ENCODE results near the gene HAGH.

HAGH gene

DNA sequence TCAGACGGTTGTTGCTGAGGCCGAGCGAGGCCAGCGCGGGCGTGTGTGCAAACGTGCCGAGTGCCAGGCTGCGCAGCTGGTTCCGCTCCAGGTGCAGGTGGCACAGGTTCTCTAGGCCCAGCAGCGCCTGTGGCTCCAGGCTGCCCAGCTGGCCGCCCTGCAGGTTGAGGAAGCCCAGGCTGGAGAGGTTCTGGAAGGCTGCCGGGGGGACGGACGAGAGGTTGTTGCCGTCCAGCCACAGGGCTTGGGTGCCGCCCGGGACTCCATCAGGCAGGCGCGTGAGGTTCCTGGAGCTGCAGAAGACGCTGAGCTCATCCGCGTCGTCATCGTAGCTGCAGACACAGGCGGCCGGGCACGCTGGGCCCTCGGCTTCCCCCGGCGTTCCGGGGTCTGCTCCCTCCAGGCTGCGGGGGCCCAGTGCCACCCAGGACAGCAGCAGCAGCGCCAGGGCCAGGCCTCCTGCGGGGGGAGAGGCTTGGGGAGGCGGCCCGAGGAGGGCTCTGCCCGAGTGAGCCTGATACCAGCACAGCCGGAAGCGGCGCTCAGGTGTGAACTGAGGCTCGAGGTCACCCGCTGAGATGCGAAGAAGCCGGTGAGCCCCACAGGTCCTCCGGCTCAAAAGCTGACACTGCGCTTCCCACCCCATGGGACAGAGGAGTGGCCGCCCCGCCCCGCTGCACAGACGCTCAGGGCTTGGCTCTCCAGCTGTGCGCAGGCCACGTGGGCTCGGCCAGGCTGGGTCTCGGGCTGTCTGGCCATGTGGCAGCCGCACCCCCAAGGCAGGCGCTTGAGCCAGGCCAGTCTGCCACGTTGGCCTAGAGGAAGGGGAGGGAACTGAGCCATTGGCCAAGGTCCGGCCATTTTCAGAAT, 34.4 kb downstream of the HAGH start:
- no CpG with 5 or more reads among the region's 59 CpGs for WGBS (ENCODE audit: insufficient coverage, insufficient read length)
- no peak for DNase-seq (ENCODE audit: low read depth, low spot score)
- Histone ChIP-seq H3K4me3 (ENCODE audit: low read length) (no peak overlapping the region), H3K9me3 (ENCODE audit: control insufficient read depth, insufficient read depth, low read length) (no peaks in the 10 kb centered on the region; the same call in 1 of the 2 replicates), H3K27me3 (ENCODE audit: control insufficient read depth, insufficient read depth, low read length) (no peaks in the 10 kb centered on the region), H3K4me1 (ENCODE audit: control insufficient read depth, insufficient read depth, low read length) (no peaks in the 10 kb centered on the region; the same call in 1 of the 2 replicates), H3K36me3 (ENCODE audit: control insufficient read depth, insufficient read depth, low read length) (peaks cover 17% of the 10 kb centered on the region), H3K27ac (ENCODE audit: low read length) (no peak overlapping the region)

GRCh38 chr16:1791256-1791942, 35.2 kb downstream of the HAGH start:
- DNase-seq (ENCODE audit: low read depth, low spot score): no peak
- no peaks in the 10 kb centered on the region; the same call in 1 of the 2 replicates for H3K4me1 ChIP-seq (ENCODE audit: control insufficient read depth, insufficient read depth, low read length)
- no peak overlapping the region for H3K27ac ChIP-seq (ENCODE audit: low read length)
- no peaks in the 10 kb centered on the region for H3K27me3 ChIP-seq (ENCODE audit: control insufficient read depth, insufficient read depth, low read length)
- no CpG with 5 or more reads among the region's 53 CpGs for WGBS (ENCODE audit: insufficient coverage, insufficient read length)
- H3K4me3 ChIP-seq (ENCODE audit: low read length): no peak overlapping the region
- H3K36me3 ChIP-seq (ENCODE audit: control insufficient read depth, insufficient read depth, low read length): peaks cover 24% of the 10 kb centered on the region
- no peaks in the 10 kb centered on the region for H3K9me3 ChIP-seq (ENCODE audit: control insufficient read depth, insufficient read depth, low read length)

GRCh38 chr16:1790611-1791255, 35.9 kb downstream of the HAGH start:
- Histone ChIP-seq H3K9me3 (ENCODE audit: control insufficient read depth, insufficient read depth, low read length) (no peaks in the 10 kb centered on the region), H3K27me3 (ENCODE audit: control insufficient read depth, insufficient read depth, low read length) (no peaks in the 10 kb centered on the region), H3K36me3 (ENCODE audit: control insufficient read depth, insufficient read depth, low read length) (peaks cover 27% of the 10 kb centered on the region), H3K4me3 (ENCODE audit: low read length) (no peak overlapping the region), H3K4me1 (ENCODE audit: control insufficient read depth, insufficient read depth, low read length) (no peaks in the 10 kb centered on the region; the same call in 1 of the 2 replicates), H3K27ac (ENCODE audit: low read length) (no peak overlapping the region)
- DNase-seq (ENCODE audit: low read depth, low spot score): no peak
- no CpG with 5 or more reads among the region's 44 CpGs for WGBS (ENCODE audit: insufficient coverage, insufficient read length)

GRCh38 chr16:1790261-1790610, 36.4 kb downstream of the HAGH start:
- H3K36me3 ChIP-seq (ENCODE audit: control insufficient read depth, insufficient read depth, low read length): peaks cover 27% of the 10 kb centered on the region
- H3K9me3 ChIP-seq (ENCODE audit: control insufficient read depth, insufficient read depth, low read length): no peaks in the 10 kb centered on the region
- no peak overlapping the region for H3K4me3 ChIP-seq (ENCODE audit: low read length)
- WGBS (ENCODE audit: insufficient coverage, insufficient read length): no CpG with 5 or more reads among the region's 15 CpGs
- no peak overlapping the region for H3K27ac ChIP-seq (ENCODE audit: low read length)
- H3K27me3 ChIP-seq (ENCODE audit: control insufficient read depth, insufficient read depth, low read length): no peaks in the 10 kb centered on the region
- DNase-seq (ENCODE audit: low read depth, low spot score): no peak
- H3K4me1 ChIP-seq (ENCODE audit: control insufficient read depth, insufficient read depth, low read length): no peaks in the 10 kb centered on the region; the same call in 1 of the 2 replicates

DNA sequence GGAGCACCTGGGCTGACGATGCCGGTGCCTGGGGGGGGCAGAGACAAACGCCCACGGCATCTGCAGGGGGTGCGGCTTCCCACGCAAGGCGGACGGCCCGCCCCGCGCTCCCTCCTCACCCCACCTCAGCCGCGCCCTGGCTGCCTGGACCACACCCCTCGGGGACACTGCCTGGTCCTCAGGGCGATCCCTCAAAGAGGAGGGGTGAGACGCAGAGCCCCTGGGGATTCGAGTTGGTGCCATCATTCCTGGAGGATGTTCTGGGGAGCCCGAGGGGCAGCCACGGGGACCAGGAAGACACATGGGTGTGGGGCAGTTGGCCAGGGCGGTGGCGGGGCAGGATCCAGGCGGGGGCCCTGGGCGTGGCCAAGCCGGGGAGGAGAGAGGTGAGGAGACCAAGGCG, 37.0 kb downstream of the HAGH start:
- WGBS (ENCODE audit: insufficient coverage, insufficient read length): no CpG with 5 or more reads among the region's 25 CpGs
- H3K9me3 ChIP-seq (ENCODE audit: control insufficient read depth, insufficient read depth, low read length): no peaks in the 10 kb centered on the region
- no peak overlapping the region for H3K4me3 ChIP-seq (ENCODE audit: low read length)
- DNase-seq (ENCODE audit: low read depth, low spot score): no peak
- no peak overlapping the region for H3K27ac ChIP-seq (ENCODE audit: low read length)
- no peaks in the 10 kb centered on the region; the same call in 1 of the 2 replicates for H3K4me1 ChIP-seq (ENCODE audit: control insufficient read depth, insufficient read depth, low read length)
- H3K36me3 ChIP-seq (ENCODE audit: control insufficient read depth, insufficient read depth, low read length): peaks cover 31% of the 10 kb centered on the region
- H3K27me3 ChIP-seq (ENCODE audit: control insufficient read depth, insufficient read depth, low read length): no peaks in the 10 kb centered on the region

- H3K27ac ChIP-seq (ENCODE audit: low read length): no peak overlapping the region
- H3K9me3 ChIP-seq (ENCODE audit: control insufficient read depth, insufficient read depth, low read length): no peaks in the 10 kb centered on the region
- H3K36me3 ChIP-seq (ENCODE audit: control insufficient read depth, insufficient read depth, low read length): peaks cover 31% of the 10 kb centered on the region
- no peaks in the 10 kb centered on the region for H3K27me3 ChIP-seq (ENCODE audit: control insufficient read depth, insufficient read depth, low read length)
- H3K4me1 ChIP-seq (ENCODE audit: control insufficient read depth, insufficient read depth, low read length): no peaks in the 10 kb centered on the region; the same call in 1 of the 2 replicates
- no peak for DNase-seq (ENCODE audit: low read depth, low spot score)
- no CpG with 5 or more reads among the region's 19 CpGs for WGBS (ENCODE audit: insufficient coverage, insufficient read length)
- H3K4me3 ChIP-seq (ENCODE audit: low read length): no peak overlapping the region
These were observed 37.9 kb downstream of the HAGH start for GRCh38 chr16:1788708-1789100.

DNA sequence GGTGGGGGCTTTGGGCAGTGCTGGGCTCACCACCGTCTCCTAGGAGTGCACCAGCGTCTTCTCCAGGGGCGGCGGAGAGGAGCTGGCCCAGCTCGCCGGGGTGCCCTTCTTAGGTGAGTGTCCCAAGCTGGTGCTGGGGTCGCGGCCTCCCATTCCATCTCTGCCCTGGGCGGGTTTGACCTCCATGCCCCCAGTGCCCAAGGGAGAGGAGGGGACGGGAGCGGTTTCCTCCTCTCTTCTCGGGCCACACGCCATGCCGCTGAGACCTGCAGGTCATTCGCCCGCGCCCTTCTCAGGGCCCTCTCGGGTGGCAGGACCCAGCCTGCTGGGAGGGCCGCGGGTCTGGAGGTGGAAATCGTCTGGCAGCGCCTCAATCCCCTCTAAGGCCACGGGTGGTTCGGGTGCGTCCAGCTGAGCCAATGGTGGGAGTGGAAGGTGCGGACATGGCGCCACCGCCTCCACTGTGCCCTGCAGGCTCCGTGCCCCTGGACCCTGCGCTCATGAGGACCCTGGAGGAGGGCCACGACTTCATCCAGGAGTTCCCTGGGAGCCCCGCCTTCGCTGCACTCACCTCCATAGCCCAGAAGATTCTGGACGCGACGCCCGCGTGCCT, 38.4 kb downstream of the HAGH start:
- Histone ChIP-seq H3K36me3 (ENCODE audit: control insufficient read depth, insufficient read depth, low read length) (peaks cover 31% of the 10 kb centered on the region), H3K9me3 (ENCODE audit: control insufficient read depth, insufficient read depth, low read length) (no peaks in the 10 kb centered on the region), H3K4me3 (ENCODE audit: low read length) (no peak overlapping the region), H3K4me1 (ENCODE audit: control insufficient read depth, insufficient read depth, low read length) (no peaks in the 10 kb centered on the region; the same call in 1 of the 2 replicates), H3K27me3 (ENCODE audit: control insufficient read depth, insufficient read depth, low read length) (no peaks in the 10 kb centered on the region), H3K27ac (ENCODE audit: low read length) (no peak overlapping the region)
- whole genome bisulfite sequencing (ENCODE audit: insufficient coverage, insufficient read length): no CpG with 5 or more reads among the region's 38 CpGs
- DNase-seq (ENCODE audit: low read depth, low spot score): no peak

- Histone ChIP-seq H3K4me3 (ENCODE audit: low read length) (no peak overlapping the region), H3K27me3 (ENCODE audit: control insufficient read depth, insufficient read depth, low read length) (no peaks in the 10 kb centered on the region), H3K36me3 (ENCODE audit: control insufficient read depth, insufficient read depth, low read length) (peaks cover 31% of the 10 kb centered on the region), H3K9me3 (ENCODE audit: control insufficient read depth, insufficient read depth, low read length) (no peaks in the 10 kb centered on the region), H3K4me1 (ENCODE audit: control insufficient read depth, insufficient read depth, low read length) (no peaks in the 10 kb centered on the region), H3K27ac (ENCODE audit: low read length) (no peak overlapping the region)
- DNase-seq (ENCODE audit: low read depth, low spot score): no peak
- no CpG with 5 or more reads among the region's 44 CpGs for WGBS (ENCODE audit: insufficient coverage, insufficient read length)
These were observed 39.1 kb downstream of the HAGH start for GRCh38 chr16:1787322-1788094.

DNA sequence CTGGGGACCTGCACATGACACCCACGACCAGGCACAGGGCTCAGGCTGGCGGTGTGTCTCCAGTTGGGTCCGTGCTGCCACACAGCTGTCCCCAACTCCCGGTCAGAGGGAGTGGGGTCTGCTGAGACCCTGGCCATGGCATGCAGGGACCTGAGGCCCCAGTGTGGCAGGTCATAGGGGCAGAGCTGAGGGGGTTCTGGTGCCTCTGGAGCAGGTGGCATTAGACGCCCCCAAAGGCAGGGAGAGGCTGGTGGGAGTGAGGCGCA, 39.6 kb downstream of the HAGH start:
- H3K27ac ChIP-seq (ENCODE audit: low read length): no peak overlapping the region
- no peaks in the 10 kb centered on the region for H3K9me3 ChIP-seq (ENCODE audit: control insufficient read depth, insufficient read depth, low read length)
- no CpG with 5 or more reads among the region's 6 CpGs for WGBS (ENCODE audit: insufficient coverage, insufficient read length)
- H3K27me3 ChIP-seq (ENCODE audit: control insufficient read depth, insufficient read depth, low read length): no peaks in the 10 kb centered on the region
- no peaks in the 10 kb centered on the region for H3K4me1 ChIP-seq (ENCODE audit: control insufficient read depth, insufficient read depth, low read length)
- peaks cover 31% of the 10 kb centered on the region for H3K36me3 ChIP-seq (ENCODE audit: control insufficient read depth, insufficient read depth, low read length)
- DNase-seq (ENCODE audit: low read depth, low spot score): no peak
- H3K4me3 ChIP-seq (ENCODE audit: low read length): no peak overlapping the region

All from iPS DF 6.9 (cell line).